DMS53 treated with DMSO at 0.1 percent for 48 hours (cell line): Measurements from ENCODE around the gene HOXD9.

ENCODE experiments used
- DNase-seq: peaks from one replicate; lab custom pipeline; 2025; ENCODE audit not compliant: unreplicated experiment; lab: John Stamatoyannopoulos, UW

HOXD9 gene

GRCh38 chr2:176085861-176086771, 36.4 kb upstream of the HOXD9 start:
- peak; percentile 47 for DNase-seq

DNA sequence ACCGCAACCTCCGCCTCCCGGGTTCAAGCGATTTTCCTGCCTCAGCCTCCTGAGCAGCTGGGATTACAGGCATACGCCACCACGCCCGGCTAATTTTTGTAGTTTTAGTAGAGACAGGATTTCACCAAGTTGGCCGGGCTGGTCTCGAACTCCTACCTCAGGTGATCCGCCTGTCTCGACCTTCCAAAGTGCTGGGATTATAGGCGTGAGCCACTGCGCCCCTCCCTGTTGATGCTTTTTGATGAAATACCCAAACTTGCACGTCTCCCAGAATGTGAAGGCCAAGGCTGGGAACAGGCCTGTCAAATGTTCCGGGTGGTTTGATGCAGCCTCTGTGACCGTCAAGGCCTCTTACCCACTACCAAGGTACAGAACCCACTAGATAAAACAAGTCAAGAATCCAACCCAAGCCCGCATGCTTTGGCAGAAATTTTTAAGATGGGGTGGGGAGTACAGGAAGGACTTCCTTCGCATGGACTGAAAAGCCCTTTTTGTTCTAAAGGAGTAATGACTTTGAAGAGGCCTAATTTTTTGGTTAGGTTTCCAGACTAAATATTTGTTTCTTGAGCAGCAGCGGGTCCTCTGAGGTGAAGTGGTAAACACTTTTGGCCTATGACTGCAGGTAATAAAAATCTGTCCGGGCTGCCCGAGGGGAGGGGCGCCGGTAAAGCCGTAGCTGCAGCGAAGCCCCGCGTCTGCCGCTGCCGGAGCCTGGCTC, 35.0 kb upstream of the HOXD9 start:
- DNase-seq = no peak

- DNase-seq = peak; percentile 51
Observed at GRCh38 chr2:176088048-176088936, 34.2 kb upstream of the HOXD9 start.

GRCh38 chr2:176088937-176089842, 33.3 kb upstream of the HOXD9 start:
- DNase-seq = no peak

DNA sequence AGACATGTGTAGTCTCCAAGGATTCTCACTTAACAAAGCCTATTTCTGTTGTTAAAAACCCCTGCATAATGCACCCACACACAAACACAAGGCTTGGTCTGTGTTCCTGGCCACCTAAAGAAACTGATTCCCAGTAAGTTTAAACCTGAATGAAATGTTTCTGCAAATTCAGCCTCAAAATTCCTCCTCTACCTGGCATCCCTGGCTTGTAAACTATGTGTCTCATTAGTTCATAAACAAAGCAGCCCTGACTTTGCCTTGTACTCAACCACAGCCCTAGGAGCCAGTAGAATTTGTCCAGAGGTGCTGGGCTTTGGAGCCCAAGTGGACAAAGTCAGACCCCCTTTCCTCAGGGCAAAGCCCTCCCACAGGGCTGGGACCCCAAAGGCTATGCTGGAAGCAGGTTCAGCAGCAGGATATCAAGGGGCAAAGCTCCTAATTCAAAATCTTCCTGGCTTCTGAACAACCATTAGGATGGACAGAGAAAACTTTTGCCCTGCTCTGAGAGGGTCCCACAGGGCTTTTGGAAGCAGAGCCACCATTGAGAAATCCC, 32.6 kb upstream of the HOXD9 start:
- DNase-seq = no peak

GRCh38 chr2:176090862-176091261, 31.7 kb upstream of the HOXD9 start:
- no peak for DNase-seq

GRCh38 chr2:176091329-176092258, 30.9 kb upstream of the HOXD9 start:
- DNase-seq = no peak

DNA sequence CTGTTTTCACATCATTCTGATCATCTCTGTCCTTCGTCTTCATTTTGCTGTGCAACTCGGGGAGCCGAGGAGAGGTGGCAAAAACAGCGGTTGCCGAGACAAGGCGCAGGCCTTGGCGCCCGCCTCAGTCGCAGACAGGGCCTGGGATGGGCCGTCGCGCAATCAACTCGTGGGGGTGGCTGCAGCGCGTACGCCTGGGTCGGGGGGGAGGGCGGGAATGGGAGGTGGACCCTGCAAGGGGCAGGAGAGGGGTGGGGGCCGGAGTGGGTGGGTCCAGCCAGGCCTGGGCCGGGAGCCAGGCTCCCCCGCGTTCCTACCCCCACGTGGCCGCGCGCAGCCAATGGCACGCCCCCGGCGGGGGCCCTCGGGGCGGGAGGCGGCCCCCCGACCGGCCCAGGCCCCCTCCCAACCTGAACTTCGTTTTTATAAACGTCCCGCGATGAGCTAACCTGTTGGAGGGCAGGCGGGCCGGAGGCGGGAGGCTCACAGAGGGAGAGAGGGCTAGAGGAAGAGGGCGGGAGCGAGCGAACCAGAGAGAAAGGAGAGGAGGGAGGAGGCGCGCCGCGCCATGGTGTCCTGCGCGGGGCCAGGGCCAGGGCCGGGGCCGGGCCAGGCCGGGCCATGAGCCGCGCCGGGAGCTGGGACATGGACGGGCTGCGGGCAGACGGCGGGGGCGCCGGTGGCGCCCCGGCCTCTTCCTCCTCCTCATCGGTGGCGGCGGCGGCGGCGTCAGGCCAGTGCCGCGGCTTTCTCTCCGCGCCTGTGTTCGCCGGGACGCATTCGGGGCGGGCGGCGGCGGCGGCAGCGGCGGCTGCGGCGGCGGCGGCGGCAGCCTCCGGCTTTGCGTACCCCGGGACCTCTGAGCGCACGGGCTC, 30.0 kb upstream of the HOXD9 start, which contains the start of gene HOXD13:
Gene HOXD13, plus strand, starts transcription at position 452 of the 875 bp plus-strand sequence. Its CDS starts 170 bp downstream, at position 622.
- DNase-seq = peak; percentile 49

GRCh38 chr2:176093145-176093897, 29.2 kb upstream of the HOXD9 start:
- DNase-seq = peak; percentile 44

DNA sequence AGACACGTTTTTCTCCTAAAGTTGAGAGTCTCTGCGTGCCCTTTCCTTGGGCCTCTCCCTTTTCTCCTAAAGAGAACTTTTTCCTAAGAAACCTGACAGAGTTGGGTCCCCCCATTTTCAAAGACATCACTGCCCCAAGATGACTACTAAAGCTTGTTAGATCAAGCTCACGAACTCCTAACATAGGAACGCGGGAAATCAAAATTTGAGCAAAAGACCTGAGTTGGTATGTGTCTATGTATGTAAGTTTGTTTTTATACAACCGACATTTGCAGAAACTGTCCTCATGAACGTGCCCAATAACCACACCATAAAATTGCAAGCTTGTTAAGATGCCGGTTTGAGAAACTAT, 28.6 kb upstream of the HOXD9 start:
- DNase-seq = no peak

GRCh38 chr2:176094349-176094748, 28.2 kb upstream of the HOXD9 start:
- DNase-seq = no peak

DNA sequence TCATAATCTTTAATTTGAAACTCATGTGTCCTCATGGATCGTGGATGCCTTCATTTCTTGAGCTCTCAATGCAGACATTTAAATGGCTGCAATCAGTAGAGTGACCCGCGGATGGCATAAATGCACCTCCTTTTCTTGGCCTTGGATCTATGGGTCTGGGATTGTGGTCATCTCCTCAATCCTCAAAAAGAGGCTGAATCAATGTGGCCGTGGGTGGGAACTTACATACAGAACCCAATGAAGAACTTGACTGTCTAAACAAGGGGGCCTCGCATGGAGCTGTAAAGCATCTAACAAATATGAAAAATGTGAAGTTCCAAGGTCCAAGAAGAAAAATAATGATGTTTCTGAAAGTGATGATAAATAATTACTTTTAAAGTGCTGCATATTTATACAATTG, 27.1 kb upstream of the HOXD9 start:
- DNase-seq = no peak

DNA sequence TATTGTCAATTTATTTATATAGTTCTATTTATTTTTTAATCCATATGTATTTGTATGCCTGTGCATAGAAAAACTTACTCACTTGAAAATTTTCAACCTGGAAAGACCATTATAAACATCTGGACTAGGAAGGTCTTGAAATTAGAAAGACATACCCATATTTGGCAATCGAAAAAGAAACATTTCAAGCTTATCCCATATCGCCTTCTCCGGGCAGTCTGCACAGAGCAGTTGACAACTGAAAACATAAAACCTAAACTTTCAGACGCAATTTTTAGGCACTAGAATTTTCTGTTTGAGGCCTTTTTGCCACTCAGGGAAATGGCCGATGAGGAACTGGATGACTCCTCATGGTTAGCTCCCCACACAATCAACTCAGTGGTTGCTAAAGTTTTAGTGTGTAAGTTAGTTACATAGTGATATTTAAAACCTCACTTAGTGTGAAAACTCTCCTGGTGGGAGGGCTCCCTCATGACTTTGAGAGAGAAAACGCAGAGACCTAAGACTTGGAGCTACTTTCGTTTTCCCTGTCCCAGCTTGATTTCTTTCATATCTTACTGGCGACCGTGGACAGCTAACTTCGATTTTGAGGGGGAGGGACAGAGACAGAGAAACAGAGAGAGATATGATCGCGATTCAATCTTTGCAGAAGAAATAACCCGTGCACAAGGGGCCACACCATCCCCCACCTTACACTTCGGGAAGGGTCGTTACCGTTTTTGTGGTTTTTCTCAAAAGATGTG, 26.1 kb upstream of the HOXD9 start:
- DNase-seq = peak; percentile 34

DNA sequence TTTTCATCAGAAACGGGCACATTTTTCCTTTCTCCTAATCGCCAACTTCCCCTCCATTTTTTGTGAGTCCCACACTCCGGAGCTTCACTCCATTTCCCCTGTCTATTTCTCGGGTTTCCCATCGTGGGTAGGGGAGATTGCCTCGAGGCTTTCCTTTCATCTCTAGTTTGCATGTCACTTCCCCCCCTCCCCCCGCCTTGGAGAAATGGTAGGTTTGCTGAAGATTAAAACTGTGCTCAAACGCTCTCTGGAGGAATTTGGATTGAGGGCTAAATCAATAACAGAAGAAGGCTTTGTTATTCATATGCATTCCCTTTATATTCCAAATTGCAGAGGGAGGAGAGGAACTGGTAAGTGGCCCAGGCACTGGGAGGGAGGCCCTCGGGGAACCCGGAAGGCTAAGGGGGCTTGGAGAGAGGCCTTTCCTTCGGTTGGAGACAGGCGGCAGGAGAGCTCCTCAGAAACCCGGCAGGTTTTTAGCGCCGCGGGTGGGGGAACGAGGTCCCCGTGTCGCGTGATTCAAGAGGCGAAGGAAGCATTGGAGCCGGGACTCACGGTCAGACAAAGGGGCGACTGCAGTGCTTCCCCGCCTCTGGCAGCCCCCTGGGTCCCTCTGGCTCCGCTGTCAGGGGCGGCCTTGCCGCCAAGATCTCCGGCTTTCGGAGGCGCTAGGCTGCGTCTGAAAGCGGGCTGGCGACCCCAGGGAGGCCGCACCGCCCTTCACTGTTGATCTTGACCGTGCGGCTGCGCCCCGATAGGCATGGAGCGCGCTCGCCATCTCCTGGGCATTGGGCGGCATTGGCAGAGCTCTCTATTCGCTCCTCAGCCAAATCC, 25.3 kb upstream of the HOXD9 start:
- DNase-seq = peak; percentile 84

GRCh38 chr2:176097820-176098365, 24.6 kb upstream of the HOXD9 start:
- peak; percentile 80 for DNase-seq
